ENCODE data around the gene INSM1.
A peak's percentile ranks its signal among the peaks of the same experiment; 100 is the strongest.

The INSM1 gene

GRCh38 chr20:20399531-20400500 is 31.9 kb downstream of the INSM1 start:
- TF ChIP-seq CTCF (IDR thresholded peaks at IDR 0.05; ENCODE audit: control insufficient read depth, insufficient read depth, low read depth, low read length, missing control alignments), result no peak
- DNase-seq (ENCODE audit: low read depth), result no peak
- H3K4me3 ChIP-seq (ENCODE audit: control insufficient read depth, low read depth, low read length), result no peak overlapping the region

GRCh38 chr20:20401991-20402390 is 34.1 kb downstream of the INSM1 start:
- no peak overlapping the region for H3K4me3 ChIP-seq (ENCODE audit: control insufficient read depth, low read depth, low read length)
- no peak for DNase-seq (ENCODE audit: low read depth)
- TF ChIP-seq CTCF (IDR thresholded peaks at IDR 0.05; ENCODE audit: control insufficient read depth, insufficient read depth, low read depth, low read length, missing control alignments), result no peak

- H3K4me3 ChIP-seq (ENCODE audit: control insufficient read depth, low read depth, low read length), result no peak overlapping the region
- no peak for TF ChIP-seq CTCF (IDR thresholded peaks at IDR 0.05; ENCODE audit: control insufficient read depth, insufficient read depth, low read depth, low read length, missing control alignments)
- no peak for DNase-seq (ENCODE audit: low read depth)
Observed at GRCh38 chr20:20404633-20405032, 36.7 kb downstream of the INSM1 start.

- H3K4me3 ChIP-seq (ENCODE audit: control insufficient read depth, low read depth, low read length), result no peak overlapping the region
- TF ChIP-seq CTCF (IDR thresholded peaks at IDR 0.05; ENCODE audit: control insufficient read depth, insufficient read depth, low read depth, low read length, missing control alignments), result no peak
- no peak for DNase-seq (ENCODE audit: low read depth)
Observed at GRCh38 chr20:20405623-20406022, 37.7 kb downstream of the INSM1 start.

GRCh38 chr20:20406306-20406705 is 38.4 kb downstream of the INSM1 start:
- TF ChIP-seq CTCF (IDR thresholded peaks at IDR 0.05; ENCODE audit: control insufficient read depth, insufficient read depth, low read depth, low read length, missing control alignments), result no peak
- H3K4me3 ChIP-seq (ENCODE audit: control insufficient read depth, low read depth, low read length), result no peak overlapping the region
- DNase-seq (ENCODE audit: low read depth), result no peak

GRCh38 chr20:20407891-20408805 is 40.2 kb downstream of the INSM1 start:
- peak; percentile 44 for TF ChIP-seq CTCF (IDR thresholded peaks at IDR 0.05; ENCODE audit: control insufficient read depth, insufficient read depth, low read depth, low read length, missing control alignments)
- no peak overlapping the region for H3K4me3 ChIP-seq (ENCODE audit: control insufficient read depth, low read depth, low read length)
- DNase-seq (ENCODE audit: low read depth), result no peak

Measured in AG09309 (cell line).